ENCODE measurements around the gene SLAMF1.
A peak's percentile ranks its signal among the peaks of the same experiment; 100 is the strongest.
"Not testable (repeated sequence)": the region's sequence is repeated elsewhere in the genome, so short reads cannot be mapped to it uniquely, and the experiment has no call there.

Gene SLAMF1

GRCh38 chr1:160646711-160647328 is at the start of gene SLAMF1:
Gene SLAMF1 (minus strand): TSS chr1:160647044. CDS start chr1:160646945, 99 bp downstream.
- peak; percentile 41 for DNase-seq (ENCODE audit: low read depth)

GRCh38 chr1:160692390-160692789 is 45.5 kb upstream of the SLAMF1 start:
- not testable (repeated sequence) for DNase-seq (ENCODE audit: low read depth)

GRCh38 chr1:160685266-160685665 is 38.4 kb upstream of the SLAMF1 start:
- no peak for DNase-seq (ENCODE audit: low read depth)

- DNase-seq (ENCODE audit: low read depth): no peak
Observed at GRCh38 chr1:160682983-160683865, 36.4 kb upstream of the SLAMF1 start.

- DNase-seq (ENCODE audit: low read depth): no peak
Observed at GRCh38 chr1:160681891-160682140, 35.0 kb upstream of the SLAMF1 start.

GRCh38 chr1:160681066-160681890 is 34.4 kb upstream of the SLAMF1 start:
- peak; percentile 77 for DNase-seq (ENCODE audit: low read depth)

GRCh38 chr1:160680399-160680798 is 33.6 kb upstream of the SLAMF1 start:
- DNase-seq (ENCODE audit: low read depth): no peak

GRCh38 chr1:160679893-160680292 is 33.0 kb upstream of the SLAMF1 start:
- DNase-seq (ENCODE audit: low read depth): no peak

GRCh38 chr1:160676869-160677597 is 30.2 kb upstream of the SLAMF1 start:
- DNase-seq (ENCODE audit: low read depth): no peak

- no peak for DNase-seq (ENCODE audit: low read depth)
Observed at GRCh38 chr1:160675641-160676410, 29.0 kb upstream of the SLAMF1 start.

GRCh38 chr1:160674415-160674814 is 27.6 kb upstream of the SLAMF1 start:
- DNase-seq (ENCODE audit: low read depth): no peak

- DNase-seq (ENCODE audit: low read depth): no peak
Observed at GRCh38 chr1:160672789-160673695, 26.2 kb upstream of the SLAMF1 start.

GRCh38 chr1:160671603-160672517 is 25.0 kb upstream of the SLAMF1 start:
- DNase-seq (ENCODE audit: low read depth): no peak

GRCh38 chr1:160670701-160671100 is 23.9 kb upstream of the SLAMF1 start:
- no peak for DNase-seq (ENCODE audit: low read depth)

GRCh38 chr1:160669802-160670201 is 23.0 kb upstream of the SLAMF1 start:
- no peak for DNase-seq (ENCODE audit: low read depth)

GRCh38 chr1:160669276-160669675 is 22.4 kb upstream of the SLAMF1 start:
- no peak for DNase-seq (ENCODE audit: low read depth)

- no peak for DNase-seq (ENCODE audit: low read depth)
Observed at GRCh38 chr1:160667896-160668295, 21.1 kb upstream of the SLAMF1 start.

GRCh38 chr1:160666079-160666442 is 19.2 kb upstream of the SLAMF1 start:
- no peak for DNase-seq (ENCODE audit: low read depth)
